Left kidney (tissue), 2 donors: Measurements from ENCODE around the gene TGFBRAP1. TPM values are rescaled to one million over a fixed set of nuclear protein-coding genes. Genes with fewer than 3 reads are reported as not detected.
A peak's percentile ranks its signal among the peaks of the same experiment; 100 is the strongest.

Experiments
- DNase-seq: peaks from one replicate; pipeline ENCODE4 v3.0.0-alpha.2; 2013
- polyA plus RNA-seq: library from polyadenylated mRNA; unstranded; fragments of 120-200 nt; gene quantifications from one replicate; pipeline ENCODE4 v1.2.1, GENCODE V29; 2013; ENCODE audit not compliant: insufficient read length

Gene TGFBRAP1
- polyA plus RNA-seq, 1 donor: 15.8 TPM

DNA sequence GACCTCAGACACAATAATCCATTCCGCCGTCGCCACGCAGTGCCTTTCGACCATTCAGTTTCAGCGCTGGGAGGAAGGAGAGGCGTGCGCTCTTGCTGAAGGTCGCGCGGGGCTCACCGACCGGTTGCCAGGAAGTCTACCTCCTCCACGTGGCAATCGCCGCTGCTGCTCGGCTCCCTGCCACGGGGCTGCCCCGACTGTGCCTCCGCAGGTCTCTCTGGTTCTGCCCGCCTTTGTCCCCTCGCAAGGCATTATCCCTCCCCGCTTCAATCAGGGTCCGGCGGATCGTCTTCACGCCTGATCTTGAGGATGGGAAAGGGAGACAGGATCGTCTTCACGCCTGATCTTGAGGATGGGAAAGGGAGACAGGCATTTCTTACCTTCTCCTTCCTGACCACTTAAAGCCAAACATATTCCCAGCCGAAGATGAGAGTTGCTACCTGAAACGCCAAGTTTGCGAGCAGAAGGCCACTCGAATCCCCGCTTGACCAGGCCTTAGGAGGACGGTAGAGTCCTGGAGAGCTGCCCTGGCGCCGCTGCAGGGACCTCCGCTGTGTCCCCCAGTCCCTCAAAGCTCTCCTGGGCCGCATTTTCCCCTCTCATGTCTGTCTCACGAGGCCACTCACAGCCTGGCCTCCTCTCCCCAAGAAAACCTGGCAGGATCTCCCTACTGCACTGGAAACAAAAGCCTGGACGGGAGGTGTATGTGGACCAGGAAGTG, 92.3 kb downstream of the TGFBRAP1 start:
- DNase-seq: no peak

DNA sequence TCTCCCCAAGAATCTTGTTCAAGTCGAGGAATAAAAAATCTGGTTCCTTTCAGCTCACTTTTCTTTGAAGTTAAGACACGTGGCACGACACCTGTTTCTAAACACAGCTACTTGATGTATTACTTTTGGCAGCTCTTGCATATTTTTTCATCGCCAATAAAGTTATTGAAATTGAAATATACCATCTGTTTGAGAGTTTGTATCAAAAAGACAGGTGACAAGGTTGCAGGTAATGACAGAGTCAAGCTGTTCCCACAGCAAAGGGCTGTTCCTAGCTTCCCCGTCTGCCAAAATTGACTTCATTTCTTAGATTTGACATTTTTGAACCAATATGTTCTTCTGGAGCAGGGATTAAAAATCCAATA, 93.5 kb downstream of the TGFBRAP1 start:
- no peak for DNase-seq

DNA sequence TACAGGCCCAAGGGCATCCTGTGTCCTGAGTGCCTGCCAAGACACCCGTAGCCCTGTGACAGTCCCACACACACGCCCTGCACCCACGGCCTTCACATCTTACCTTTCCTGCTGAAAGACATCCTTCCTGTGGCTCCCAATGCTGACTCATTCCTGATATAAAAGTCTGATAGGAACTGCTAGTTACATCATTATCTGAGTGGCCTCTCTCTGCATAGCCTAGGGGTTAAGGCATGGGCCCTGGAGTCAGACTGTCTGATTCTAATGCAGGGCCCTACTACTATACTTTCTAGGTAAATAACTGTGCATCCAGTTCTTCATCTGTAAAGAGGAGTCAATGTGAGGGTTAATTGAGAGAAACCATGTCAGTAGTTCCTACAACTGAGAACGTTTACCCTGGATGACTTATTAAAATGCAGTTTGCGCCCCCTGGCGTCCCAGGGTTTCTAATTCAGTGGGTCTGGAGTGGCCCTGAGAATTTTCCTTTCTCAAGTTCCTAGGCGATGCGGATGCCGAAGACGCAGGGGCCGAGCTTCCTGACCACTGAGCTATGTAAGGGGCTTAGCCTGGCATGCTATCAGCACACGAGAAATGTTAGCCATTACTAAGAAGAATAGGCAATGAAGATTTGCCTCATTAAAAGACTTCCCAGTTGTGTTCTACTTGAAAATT, 94.0 kb downstream of the TGFBRAP1 start:
- peak; percentile 91 for DNase-seq

DNA sequence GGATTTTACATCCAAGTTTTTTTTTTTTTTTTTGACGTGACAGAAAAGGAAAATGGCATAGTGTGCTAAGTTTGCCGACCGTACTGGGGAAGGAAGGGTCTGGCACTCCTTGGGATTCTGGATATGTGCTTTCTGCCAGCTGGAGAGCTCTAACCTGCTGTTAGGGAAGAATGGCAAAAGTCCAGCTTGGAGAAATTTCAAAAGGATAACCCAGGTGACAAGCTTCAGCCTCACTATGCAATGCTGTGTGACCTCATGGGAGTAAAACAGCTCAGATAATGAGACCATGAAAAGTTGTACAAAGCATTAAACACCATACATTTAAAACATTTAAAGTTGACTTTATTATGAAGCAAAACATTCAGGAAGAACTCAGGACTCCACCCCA, 98.3 kb downstream of the TGFBRAP1 start:
- DNase-seq: no peak

DNA sequence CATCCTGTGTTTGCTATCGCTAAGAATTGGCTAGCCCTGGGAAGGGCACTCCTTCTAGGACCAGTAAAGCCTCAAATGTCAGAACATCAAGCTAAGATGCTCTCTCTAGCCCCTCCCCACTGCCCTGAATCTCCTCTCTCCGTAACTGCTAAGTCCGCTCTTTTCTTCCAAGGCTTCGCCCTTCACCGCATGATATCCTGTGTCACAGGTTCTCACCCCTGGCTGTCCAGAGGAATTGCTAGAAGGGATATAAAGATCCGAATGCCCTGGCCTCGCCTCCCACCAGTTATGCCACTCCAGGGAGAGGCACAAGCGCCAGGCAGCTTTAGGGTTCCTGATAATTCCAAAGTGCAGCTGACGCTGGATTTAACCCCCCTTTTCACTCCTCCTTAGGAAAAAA, 105.1 kb downstream of the TGFBRAP1 start:
- DNase-seq: no peak

DNA sequence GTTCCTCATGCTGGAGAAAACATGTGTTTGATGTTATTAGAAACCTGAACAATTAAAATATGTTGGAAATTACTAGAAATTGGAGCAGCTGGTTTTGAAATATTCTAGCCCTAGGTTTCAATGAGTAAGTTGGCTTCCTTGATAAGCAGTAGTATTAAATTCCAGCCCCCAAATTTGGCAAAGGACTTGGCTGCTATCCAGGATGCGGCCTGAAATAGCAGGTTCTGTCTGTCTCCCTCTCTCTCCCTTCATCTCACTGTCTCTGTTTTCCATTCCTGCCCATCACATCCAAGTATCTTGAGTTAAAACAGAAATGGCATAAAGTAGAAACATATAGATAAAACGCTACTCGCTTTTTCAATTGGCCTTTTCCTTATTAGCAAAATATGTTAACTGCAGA, 108.9 kb downstream of the TGFBRAP1 start:
- no peak for DNase-seq

DNA sequence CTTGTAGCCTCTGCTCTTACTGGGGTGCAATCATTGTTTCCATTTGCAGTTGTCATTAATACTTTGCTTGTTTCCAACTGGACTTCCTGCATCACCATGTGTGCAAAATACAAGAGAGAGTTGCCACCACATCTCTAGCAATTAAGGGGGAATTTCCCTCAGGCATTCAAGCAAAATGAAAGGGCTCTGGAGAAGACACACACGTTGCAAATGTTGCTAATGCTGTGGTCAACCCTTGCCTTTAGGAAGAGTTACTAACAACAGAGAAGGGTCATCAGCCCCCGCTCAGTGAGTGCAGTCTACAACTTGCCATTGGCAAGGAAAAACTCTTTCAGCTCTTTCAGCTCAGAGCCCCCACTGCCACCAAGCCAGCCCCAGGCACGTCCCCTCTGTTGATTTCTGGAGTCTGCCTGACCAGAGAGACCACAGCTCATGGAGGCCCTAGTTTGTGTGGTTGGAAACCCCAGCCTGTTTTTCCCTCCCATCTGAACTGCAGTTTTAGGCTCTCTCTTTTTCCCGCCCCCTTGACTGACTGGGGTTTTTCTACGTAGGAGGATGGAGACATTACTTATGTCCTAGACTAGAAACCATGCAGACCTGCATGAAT, 113.8 kb downstream of the TGFBRAP1 start:
- DNase-seq: no peak

Other genes with a start within 250 kb of the TGFBRAP1 start
- gene GPR45, start 88.0 kb downstream of the TGFBRAP1 start, polyA plus RNA-seq: not detected
- gene C2orf49, start 7.8 kb upstream of the TGFBRAP1 start, polyA plus RNA-seq: 28.6 TPM
- gene FHL2, start 69.3 kb upstream of the TGFBRAP1 start, polyA plus RNA-seq: 26.7 TPM